Hepatocyte (in vitro differentiated cells): ENCODE measurements around the gene NPHP4.

Experiments used
- EZH2 ChIP-seq: fragments of 200-600 bp; sonication (generic); IDR thresholded peaks from 2 replicates; pipeline ENCODE4 v1.6.1; 2016; ENCODE audit warnings: antibody characterized with exemption, mild to moderate bottlenecking, borderline replicate concordance
- EZH2phosphoT487 ChIP-seq: fragments of 200-600 bp; sonication (generic); IDR thresholded peaks from one replicate; pipeline ENCODE4 v1.6.1; 2018; ENCODE audit warnings: antibody characterized with exemption, mild to moderate bottlenecking, low read depth, moderate library complexity; ENCODE audit not compliant: unreplicated experiment, severe bottlenecking
- TF ChIP-seq, protein P1 (sequence below): fragments of 200-600 bp; sonication (generic); IDR thresholded peaks from 2 replicates; pipeline ENCODE4 v1.5.1; 2016; ENCODE audit warnings: antibody characterized with exemption, mild to moderate bottlenecking; ENCODE audit not compliant: poor library complexity

DNA sequence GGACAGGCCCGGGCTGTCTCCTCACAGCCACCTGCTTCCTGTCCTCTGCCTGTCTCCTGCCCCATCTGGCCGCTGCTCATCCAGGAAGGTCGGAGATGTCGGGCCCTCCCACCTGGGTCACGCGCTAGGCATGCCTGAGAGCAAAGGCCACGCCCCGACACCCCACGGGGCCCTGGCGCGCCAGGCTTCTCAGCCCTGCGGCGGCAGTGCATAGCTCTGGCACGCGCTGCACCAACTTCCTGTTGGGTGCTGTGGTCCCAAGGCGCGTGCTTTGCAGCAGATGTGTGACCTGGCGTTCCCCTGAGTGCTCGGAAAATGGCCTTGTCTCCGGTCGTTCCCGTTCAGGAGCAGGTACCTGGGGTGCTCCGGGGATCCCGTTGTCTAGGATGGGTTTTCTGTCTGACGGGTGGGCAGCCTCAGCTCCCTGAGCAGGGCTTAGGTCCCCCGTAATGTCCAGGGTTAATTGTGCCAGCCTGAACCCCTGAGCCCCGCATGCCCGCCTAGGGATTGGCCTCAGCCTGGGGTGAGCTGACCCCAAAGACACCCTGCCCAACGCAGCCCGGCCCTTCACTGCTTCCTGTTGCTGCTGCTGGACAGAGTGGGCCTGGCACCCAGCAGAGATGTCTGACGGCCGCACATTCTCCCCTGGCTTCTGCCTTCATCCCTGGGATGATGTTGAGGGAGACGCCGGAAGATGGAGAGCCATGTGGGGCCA lies 34.0 kb upstream of the NPHP4 start:
- TF ChIP-seq, protein P1, sequence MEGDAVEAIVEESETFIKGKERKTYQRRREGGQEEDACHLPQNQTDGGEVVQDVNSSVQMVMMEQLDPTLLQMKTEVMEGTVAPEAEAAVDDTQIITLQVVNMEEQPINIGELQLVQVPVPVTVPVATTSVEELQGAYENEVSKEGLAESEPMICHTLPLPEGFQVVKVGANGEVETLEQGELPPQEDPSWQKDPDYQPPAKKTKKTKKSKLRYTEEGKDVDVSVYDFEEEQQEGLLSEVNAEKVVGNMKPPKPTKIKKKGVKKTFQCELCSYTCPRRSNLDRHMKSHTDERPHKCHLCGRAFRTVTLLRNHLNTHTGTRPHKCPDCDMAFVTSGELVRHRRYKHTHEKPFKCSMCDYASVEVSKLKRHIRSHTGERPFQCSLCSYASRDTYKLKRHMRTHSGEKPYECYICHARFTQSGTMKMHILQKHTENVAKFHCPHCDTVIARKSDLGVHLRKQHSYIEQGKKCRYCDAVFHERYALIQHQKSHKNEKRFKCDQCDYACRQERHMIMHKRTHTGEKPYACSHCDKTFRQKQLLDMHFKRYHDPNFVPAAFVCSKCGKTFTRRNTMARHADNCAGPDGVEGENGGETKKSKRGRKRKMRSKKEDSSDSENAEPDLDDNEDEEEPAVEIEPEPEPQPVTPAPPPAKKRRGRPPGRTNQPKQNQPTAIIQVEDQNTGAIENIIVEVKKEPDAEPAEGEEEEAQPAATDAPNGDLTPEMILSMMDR: no peak
- TF ChIP-seq EZH2 (no peak), EZH2phosphoT487 (no peak)
